T-helper 22 cell (primary cell): ENCODE results near the gene NQO2.
"Not testable (repeated sequence)": the region's sequence is repeated elsewhere in the genome, so short reads cannot be mapped to it uniquely, and the experiment has no call there.

Source experiments
- DNase-seq: peaks from one replicate; pipeline ENCODE4 v3.0.0-alpha.2; 2020; ENCODE audit warnings: low read depth

NQO2 gene

DNA sequence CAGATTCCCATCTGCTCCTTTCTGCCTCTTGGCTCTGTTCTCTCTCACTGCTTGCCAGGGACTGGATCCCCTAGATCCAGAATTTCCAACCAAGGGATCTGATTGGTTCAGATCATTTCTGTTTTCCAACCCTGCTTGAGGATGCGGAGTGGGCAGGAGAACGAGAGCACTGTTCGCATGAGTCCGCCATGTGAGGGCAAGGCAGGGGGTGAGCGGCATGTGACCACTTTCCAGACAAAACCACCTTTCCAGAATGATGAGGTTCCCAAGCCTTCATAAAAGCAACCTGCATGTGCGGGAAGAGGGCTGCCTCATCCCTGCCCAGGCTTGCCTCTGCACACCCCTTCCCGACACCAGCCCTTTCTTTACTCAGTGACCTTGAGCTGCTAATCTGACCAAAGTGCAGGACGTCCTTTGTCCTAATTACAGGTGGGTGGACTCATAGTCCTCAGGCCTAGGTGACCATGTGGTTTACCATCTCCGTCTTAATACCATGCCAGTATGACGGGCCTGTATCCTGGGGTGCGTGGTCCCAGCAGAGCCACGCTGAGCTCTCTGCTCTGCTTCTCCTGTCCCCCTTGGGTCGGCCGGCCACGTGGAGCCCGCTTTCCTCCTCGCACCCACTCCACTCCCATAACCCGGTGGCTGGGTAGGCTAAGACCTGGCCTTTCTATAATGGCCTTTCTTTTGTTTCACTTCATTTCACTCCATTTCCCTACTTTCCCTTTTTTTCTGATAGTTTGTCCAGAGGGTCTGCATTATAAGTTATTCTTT, 14.4 kb downstream of the NQO2 start:
- no peak for DNase-seq

DNA sequence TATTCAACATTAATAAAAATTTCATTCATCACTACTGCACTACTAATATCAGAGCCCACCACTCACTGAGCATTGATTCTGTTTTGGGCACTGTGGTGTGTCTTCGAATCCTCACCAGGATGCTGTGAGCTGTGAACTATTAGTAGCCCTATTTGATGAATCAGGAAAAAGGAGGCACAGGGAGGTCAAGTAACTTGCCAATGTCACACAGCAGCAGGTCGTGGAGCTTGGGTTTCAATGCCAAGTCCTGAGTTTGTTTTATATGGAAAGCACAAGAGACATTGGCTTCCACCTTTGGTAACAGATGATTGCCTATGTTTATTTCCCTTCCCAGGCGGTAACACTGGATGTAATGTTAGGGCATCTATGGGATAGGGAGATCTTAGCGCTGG, 15.0 kb downstream of the NQO2 start:
- DNase-seq, result no peak

DNA sequence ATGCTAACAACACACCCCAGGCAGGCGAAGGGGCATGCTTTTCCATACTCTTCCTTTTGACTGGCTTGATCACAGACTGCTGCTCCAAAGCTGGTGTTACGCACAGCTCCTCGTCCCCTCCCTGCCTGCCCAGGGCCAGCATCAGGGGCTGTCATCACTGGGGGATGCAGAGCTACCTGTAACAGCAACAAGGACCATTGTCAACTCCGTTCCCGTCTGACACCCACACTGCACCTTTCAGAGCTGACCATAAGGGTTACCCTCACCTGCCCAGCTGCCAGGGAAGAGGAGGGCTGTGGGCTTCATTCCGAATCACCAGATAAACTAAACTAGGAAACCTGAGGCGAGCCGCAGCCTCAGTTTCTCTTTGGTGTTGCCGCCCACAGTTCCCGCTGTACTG, 15.4 kb downstream of the NQO2 start:
- no peak for DNase-seq

DNA sequence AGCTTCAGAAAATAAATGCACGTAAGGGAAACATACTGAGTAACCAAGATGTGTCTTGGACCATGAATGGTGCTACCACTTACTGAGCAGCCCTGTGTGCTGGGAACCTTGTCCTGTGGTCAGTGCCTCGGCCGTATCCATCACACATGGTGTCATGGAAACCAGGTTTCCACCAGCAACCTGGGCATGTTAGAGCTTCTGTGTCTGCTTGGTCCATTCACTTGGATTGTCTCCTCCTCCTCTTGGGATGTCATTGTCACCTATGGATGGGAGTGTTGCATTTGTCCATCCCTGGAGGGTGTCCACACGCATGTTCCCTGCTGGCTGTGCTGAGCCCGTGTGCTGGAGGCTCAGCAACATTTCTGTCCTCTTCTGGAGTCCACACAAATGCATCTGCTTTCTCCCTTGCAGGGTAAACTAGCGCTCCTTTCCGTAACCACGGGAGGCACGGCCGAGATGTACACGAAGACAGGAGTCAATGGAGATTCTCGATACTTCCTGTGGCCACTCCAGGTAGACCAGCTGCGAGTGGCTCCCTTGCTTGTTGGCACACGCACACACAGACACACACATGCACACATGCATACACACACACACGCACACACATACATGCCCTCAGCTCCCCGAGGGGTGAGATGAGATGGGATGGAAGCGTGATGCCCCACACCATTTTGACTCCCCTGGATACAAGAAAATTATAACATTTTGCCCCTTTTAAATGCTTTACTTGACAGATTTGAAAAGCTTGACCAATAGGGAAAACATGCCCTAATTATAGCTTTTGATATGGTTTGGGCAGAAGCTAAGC, 17.0 kb downstream of the NQO2 start:
- no peak for DNase-seq

DNA sequence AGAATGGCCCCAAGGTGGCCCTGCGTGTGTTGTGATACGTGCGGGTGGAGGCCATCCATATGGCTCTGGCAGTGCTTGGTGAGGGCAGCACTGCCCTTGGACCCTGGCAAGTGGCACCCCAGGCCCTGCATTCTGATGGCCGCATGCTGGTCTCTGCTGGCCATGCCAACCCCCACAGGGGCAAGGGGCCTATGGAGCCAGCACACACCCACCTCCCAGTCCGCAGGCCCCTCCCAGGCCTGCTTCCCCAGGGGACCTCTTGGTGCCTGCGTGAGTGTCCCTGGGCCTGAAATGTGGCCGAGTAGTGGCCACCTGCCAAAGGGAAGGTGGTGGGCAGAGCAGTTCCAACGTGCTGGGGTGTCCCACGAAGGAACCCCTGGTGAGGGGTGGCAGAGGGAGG, 17.6 kb downstream of the NQO2 start:
- no peak for DNase-seq

DNA sequence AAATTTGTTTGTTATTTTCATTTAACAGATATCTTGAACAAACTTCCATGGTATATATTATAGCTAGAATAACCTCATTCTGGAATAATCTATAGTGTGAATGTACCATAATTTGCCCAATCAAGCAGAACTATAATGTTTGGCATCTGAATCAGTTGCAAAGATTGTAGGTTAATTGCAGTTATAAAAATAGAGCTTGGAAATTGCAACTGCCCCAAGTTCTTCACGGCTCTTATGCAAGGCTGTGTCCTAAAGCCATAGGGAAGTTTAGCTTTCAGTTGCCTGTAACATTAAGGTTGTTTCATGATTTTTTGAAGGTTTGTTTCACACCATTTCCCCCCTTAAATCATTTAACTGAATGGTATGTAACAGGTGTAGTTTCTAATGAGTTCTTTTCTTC, 19.4 kb downstream of the NQO2 start:
- no peak for DNase-seq

DNA sequence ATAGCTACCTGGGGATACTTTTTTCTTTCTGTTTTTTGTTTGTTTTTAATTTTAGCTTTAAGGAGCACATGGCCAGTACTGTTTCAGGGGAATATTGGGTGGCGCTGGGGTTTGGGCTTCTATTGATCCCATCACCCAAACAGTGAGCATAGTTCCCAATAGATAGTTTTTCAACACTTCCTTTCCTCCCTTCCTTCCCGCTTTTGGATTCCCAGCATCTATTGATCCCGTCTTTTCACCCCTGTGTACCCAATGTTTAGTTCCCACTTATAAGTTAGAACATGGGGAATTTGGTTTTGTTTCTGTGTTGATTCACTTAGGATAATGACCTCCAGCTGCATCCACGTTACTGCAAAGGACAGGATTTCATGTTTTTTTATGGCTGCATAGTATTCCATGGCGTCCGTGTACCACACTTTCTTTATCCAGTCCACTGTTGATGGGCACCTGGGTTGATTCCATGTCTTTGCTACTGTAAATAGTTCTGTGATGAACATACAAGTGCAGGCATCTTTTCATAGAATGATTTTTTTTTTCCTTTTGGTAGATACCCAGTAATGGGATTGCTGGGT, 20.1 kb downstream of the NQO2 start:
- no peak for DNase-seq

DNA sequence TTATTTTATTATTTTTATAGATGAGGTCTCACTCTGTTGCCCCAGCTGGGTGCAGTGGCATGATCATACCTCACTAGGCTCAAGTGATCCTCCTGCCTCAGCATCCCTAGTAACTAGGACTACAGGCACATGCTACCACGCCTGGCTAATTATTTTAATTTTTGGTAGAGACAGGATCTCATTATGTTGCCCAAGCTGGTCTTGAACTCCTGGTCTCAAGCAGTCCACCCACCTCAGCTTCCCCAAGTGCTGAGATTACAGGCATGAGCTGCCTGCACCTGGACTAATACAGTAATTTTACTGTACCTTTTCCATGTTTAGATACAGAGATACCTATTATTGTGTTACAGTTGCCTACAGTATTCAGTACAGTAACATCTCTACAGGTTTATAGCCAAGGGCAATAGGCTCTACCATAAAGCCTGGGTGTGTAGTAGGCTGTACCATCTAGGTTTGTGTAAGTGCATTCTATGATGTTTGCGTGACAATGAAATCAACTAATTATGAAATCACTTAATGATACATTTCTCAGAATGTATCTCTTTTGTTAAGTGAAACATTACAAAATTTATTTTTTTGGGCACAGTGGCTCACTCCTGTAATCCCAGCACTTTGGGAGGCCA, 21.4 kb downstream of the NQO2 start:
- DNase-seq, result not testable (repeated sequence)

DNA sequence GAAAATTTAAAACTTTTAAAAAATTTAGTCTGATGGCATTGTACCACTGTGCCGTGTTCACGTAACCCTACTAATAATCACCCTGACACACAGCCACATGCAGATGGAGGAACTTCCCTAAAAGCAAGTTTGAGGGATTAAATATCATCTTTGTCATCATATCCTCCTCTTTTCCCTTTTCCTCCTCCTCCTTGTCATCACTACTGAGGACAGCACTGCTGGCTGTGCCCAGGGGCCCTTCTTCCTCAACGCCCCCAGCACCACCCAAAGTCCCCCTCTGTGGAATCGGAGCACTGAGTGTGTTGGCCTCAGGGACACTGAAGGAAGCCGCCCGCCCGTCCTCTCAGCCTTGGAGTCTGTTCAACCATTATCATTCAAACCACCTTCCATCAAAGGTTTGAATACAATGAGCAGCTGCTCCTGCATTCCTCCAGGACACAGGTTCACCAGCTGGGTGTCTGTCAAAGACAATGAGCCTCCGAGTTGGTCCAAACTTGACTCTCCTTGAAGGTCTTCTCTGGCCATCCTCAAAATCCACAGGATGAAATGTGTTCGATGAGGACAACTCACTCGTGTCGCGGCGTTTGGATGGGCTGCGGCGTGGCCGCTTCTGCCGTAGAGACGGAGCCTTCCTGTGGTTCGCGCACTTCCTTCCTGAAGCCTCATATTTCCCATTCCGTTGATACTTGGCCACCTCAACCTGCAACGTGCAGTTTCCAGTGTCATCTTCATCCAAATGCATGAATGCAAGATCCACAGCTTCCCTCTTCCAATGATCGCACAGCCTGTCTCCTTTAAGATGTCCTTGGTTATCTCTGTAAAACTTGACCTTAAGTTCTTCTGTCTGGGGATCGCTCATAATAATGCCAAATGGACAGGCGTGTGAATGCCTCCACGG, 23.3 kb downstream of the NQO2 start:
- no peak for DNase-seq

DNA sequence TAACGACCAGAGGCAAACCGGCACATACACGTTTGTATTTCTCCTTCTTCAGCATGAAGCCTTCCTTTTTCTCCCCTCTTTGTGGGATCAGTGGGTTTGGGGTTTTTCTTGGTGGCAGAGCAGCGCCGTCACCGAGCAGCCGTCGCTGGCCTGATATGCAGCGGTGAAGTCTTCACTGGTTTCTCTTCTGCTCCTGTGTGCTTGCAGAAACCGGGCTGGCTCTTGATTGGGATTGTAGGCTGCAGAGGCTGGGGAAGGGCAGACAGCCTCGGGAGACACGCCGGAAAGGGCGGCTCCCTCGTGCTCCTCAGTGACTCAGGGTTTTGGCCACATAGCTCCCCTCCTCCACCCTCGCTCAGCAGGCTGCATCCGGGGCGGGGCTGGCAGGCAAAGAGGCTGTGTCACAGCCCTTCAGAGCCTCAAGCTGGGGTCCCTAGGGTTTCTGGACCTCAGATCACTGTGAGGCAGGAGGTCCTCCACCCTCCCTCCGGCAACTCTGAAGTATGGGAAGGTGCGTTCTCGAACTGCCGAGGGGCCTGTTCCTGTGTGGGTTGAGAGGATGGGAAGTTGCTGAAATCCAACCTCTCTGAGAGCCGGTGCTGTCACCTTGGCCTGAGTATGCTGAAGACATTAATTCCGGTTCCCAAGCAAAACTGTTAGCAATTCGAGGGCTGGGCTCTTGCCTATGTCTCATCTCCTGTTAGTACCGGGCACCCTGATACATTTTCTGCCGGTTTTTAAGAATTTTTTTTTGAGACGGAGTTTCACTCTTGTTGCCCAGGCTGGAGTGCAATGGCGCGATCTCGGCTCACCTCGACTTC, 24.2 kb downstream of the NQO2 start:
- peak; percentile 81 for DNase-seq

DNA sequence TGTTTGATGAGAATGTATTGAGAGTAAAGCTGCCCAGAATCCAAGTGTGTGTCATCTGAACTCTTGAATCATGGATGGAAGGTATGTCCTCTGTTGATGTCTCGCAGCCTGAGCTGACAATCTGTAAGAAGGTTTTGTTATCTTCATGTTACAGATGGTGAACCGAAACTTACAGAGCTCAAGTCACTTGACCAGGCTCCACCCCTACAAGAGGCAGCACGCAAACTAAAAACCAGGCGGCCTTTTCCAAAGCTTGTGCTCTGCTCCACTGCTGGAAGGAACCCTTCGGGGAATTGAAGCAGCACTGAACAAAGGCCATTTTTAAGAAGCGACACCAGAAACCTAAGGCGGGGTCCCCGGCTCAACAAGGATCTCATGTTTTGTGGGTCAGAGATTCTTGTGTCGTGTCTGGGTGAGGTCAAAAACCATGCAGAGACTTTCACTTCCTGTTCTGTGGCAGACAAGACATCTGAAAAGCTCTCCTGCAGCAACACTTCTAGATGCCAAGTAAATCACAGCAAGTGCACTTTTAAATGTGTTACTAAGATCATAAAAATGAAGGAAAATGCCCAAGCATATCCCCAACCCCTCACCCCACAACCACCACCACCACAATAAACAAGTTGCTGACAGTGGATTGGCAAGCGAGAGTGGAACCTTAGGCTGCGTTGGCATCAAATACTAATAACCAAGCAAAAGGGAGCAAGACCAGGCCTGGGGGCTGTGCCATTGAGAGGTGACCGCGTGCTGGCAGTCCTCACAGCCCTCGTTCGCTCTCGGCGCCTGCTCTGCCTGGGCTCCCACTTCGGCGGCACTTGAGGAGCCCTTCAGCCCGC, 27.3 kb downstream of the NQO2 start:
- no peak for DNase-seq

DNA sequence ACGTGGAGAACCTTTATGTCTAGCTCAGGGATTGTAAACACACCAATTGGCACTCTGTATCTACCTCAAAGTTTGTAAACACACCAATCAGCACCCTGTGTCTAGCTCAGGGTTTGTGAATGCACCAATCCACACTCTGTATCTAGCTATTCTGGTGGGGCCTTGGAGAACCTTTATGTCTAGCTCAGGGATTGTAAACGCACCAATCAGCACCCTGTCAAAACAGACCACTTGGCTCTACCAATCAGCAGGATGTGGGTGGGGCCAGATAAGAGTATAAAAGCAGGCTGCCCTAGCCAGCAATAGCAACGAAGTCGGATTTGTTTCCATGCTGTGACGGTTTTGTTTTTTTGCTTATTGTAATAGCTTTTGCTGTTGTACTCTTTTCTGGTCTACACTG, 28.5 kb downstream of the NQO2 start:
- not testable (repeated sequence) for DNase-seq

DNA sequence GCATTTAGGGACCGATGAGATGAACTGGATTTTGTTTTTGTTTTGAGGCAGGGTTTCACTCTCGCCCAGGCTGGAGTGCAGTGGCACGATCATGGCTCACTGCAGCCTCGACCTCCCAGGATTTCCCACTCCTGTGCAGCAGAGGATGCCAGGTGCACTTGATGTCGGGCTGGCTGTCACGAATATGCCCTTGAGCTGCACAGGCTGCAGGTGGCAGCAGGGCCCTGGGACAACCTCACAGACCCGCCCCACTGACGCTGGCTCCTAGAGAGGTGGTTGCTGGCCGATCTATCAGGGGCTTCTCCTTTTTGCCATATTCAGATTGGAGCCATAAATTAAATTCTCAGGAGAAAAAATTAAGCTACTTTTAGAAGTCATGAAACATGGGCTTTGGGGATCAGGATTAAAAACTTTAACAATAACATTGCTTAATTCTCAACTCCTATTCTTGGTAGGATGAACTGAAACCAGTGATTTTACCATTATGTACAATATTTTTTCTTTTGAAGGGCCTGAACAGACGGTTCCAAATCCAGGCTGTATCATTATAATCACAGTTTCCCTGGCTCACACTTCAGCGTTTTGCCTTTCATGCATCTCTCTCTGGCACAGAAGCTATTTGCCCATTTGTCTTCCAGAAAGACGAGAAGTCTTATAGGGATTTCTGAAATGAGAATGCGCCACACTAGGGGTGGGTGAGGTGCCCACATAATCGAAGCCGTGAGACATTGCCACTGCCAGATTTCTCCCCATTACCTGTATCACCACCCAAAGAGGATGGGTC, 32.4 kb downstream of the NQO2 start:
- DNase-seq, result no peak

DNA sequence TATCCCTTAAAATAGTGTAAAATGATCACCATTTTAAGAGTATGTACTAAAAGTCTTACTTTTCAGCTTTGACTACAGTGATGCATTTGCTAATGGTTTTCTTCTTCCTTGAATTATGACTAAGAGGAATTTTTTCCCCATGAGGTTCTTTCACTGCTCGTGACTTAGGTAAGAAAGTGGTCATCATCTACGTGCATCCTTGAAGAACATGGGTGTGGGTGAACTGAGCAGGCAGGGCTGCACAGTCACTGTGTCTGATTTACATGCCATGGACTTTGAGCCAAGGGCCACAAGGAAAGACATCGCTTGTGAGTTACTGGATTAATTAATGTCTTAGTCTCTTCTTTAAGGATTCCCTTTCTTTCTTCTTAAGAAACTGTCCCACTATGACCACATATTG, 33.3 kb downstream of the NQO2 start:
- no peak for DNase-seq

DNA sequence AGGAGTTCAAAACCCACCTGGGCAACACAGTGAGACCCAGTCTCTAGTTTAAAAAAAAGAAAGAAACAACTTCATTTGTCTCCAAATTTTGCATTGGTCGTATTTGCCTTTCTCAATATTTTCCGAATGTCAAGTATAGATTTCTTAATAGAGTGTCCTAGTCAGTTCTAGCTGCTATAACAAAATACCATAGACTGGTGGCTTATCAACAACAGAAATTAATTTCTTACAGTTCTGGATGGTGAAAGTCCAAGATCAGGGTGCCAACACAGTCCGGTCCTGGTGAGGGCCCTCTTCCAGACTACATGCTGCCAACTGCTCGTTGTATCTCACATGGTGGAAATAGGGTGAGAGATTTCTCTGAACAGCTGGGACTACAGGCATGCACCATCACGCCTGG, 34.0 kb downstream of the NQO2 start:
- no peak for DNase-seq

DNA sequence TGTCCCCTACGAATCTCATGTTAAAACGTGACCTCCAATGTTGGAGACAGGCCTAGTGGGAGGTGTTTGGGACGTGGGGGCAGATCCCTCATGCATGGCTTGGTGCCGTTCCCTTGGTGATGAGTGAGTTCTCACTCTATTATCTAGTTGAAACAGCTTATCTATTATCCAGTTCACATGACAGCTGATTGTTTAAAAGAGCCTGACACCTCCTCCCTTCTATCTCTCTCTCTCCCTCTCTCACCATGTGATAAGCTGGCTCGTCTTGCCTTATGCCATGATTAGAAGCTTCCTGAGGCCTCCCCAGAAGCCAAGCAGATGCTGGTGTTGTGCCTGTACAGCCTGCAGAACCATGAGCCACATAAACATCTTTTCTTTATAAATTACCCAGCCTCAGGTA, 35.7 kb downstream of the NQO2 start:
- no peak for DNase-seq

DNA sequence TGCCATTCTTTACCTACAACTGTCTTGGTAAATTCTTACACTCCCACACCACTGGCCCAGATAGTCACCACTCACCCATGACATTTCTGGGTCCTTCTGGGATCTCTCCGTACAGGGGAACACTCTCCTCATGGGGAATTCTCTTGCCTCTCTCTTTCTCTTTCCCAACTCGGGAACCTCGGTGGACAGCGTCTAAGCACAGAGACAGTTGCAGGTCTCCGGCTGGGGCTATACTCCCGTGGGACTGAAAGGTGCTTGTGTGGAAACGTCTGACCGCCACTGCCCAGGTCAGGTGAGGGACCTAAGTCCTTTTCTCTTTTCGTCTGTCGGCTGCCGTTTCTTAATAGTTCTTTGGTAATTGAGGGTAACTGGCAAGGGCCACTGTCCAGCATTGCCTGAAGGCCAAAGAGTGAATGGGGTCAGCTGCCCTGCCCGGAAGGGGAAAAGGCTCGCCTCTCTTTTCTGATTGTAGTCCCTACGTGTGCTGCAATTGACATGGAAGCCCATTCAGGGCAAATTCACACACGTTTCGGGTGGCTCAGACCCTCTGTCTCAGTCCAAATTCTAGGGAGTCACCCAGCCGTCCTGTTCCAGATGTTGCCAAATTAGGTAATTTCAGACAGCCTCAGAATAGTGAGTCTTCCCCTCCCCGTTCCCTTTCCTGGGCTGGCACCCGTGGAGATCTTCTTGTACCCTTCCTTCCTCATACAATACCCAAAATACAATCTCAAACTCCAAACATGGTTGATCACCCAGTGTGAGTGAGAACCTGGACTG, 37.4 kb downstream of the NQO2 start:
- no peak for DNase-seq

DNA sequence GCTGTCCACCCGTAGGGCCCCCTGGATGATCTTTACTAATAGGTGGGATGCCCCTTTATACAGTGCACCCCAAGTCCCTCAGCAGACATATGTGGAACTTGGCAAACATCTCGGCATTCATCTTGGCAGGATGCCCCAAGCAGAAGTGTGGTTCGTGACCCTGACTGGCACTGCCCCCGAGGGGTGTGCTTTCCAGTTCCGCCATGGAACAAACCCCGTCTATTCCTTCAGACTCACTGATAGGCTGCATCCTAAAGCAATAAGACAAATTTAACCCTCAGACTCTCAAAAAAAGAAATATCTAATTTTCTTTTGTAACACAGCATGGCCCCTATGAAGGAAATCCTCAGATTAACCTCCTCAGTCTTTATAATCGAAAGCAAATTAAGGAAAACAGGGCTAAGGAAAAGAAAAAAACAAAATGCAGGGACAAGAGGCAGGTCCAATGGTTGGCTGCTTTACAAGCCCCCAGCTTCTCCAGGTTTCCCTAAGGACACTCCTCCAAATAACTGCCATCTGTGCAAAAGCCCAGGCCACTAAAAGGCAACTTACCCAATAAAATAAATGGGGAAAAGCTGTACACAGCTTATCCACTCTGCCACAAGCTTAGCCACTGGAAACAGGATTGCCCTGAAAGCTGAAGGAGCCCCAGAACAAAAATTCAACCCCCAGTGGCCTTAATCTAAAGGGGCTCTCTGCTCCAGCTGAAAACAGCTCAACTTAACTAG, 38.1 kb downstream of the NQO2 start:
- no peak for DNase-seq
